K562 (cell line): Measurements from ENCODE around the gene UGP2. TPM values are rescaled to one million over a fixed set of nuclear protein-coding genes. Genes with fewer than 3 reads are reported as not detected.

Experiments
- ASH1L ChIP-seq: fragments of 450-650 bp; IDR thresholded peaks from 2 replicates; pipeline ENCODE4 v1.6.1; 2018; ENCODE audit warnings: borderline replicate concordance, mild to moderate bottlenecking, low read depth; ENCODE audit not compliant: partially characterized antibody
- BCOR ChIP-seq: fragments of 450-650 bp; IDR thresholded peaks from 2 replicates; pipeline ENCODE4 v1.6.1; 2016
- CBX2 ChIP-seq: fragments of 200-600 bp; sonication (generic); IDR thresholded peaks from one replicate; pipeline ENCODE4 v1.6.1; 2012; ENCODE audit warnings: mild to moderate bottlenecking, low read length, inconsistent platforms; ENCODE audit not compliant: insufficient read depth, poor library complexity, severe bottlenecking
- CCAR2 ChIP-seq: fragments of 200-400 bp; formaldehyde crosslinking; IDR thresholded peaks from 2 replicates; pipeline ENCODE4 v1.6.1; 2017; ENCODE audit warnings: mild to moderate bottlenecking, low read depth, low read length
- DPF2 ChIP-seq: fragments of 450-650 bp; IDR thresholded peaks from 2 replicates; pipeline ENCODE4 v1.6.1; 2016
- ETS1 ChIP-seq: conservative IDR thresholded peaks from 2 replicates; pipeline ENCODE4 v1.6.1; 2011; ENCODE audit warnings: low read depth, mild to moderate bottlenecking, low read length; ENCODE audit not compliant: control insufficient read depth
- FOS ChIP-seq: IDR thresholded peaks from 3 replicates; pipeline ENCODE4 v1.6.1; 2011; ENCODE audit not compliant: insufficient read length; ENCODE audit errors: extremely low read depth
- GATAD2A ChIP-seq: fragments of 450-650 bp; IDR thresholded peaks from 2 replicates; pipeline ENCODE4 v1.6.1; 2017
- HDAC2 ChIP-seq: fragments of 450-650 bp; IDR thresholded peaks from 2 replicates; pipeline ENCODE4 v1.6.1; 2016; ENCODE audit warnings: mild to moderate bottlenecking
- HDAC6 ChIP-seq: IDR thresholded peaks from 2 replicates; pipeline ENCODE4 v1.6.1; 2012; ENCODE audit warnings: low read depth, mild to moderate bottlenecking, control low read depth, inconsistent platforms, low read length, moderate library complexity
- HNRNPK ChIP-seq: fragments of 200-400 bp; formaldehyde crosslinking; IDR thresholded peaks from one replicate; pipeline ENCODE4 v1.6.1; 2018; ENCODE audit warnings: mild to moderate bottlenecking, low read depth, low read length; ENCODE audit not compliant: poor library complexity, severe bottlenecking
- HNRNPL ChIP-seq: fragments of 200-400 bp; formaldehyde crosslinking; IDR thresholded peaks from 2 replicates; pipeline ENCODE4 v1.6.1; 2017; ENCODE audit warnings: low read depth, mild to moderate bottlenecking, low read length
- JUND ChIP-seq, 2 experiments: IDR thresholded peaks; 2 replicates in 1 of 2; 3 replicates in 1 of 2; pipeline ENCODE4 v1.6.1; 2011; ENCODE audit warnings: borderline replicate concordance in 2 of 2, low read depth in 2 of 2, low read length in 2 of 2, improper control_type of control experiment in 1 of 2, missing biosample characterization in 1 of 2, missing genetic modification characterization in 1 of 2, missing genetic modification reagents in 1 of 2
- MNT ChIP-seq, 2 experiments: fragments of 450-650 bp; conservative IDR thresholded peaks; 2 replicates each; pipeline ENCODE4 v1.6.1; 2017; ENCODE audit warnings: mild to moderate bottlenecking in 2 of 2, moderate library complexity in 2 of 2
- MTA3 ChIP-seq: fragments of 450-650 bp; formaldehyde crosslinking; IDR thresholded peaks from 2 replicates; pipeline ENCODE4 v1.6.1; 2017; ENCODE audit warnings: mild to moderate bottlenecking, borderline replicate concordance
- MTF1 ChIP-seq: fragments of 250-450 bp; sonication (Bioruptor Pico); IDR thresholded peaks from 2 replicates; pipeline ENCODE4 v1.9.0; 2021; ENCODE audit warnings: moderate library complexity, mild to moderate bottlenecking, inconsistent platforms, borderline replicate concordance
- NEUROD1 ChIP-seq: fragments of 150-350 bp; IDR thresholded peaks from 2 replicates; pipeline ENCODE4 v1.6.1; 2014; ENCODE audit warnings: borderline replicate concordance, low read length, low read depth; ENCODE audit not compliant: partially characterized antibody
- OTX1 ChIP-seq: fragments of 450-650 bp; formaldehyde crosslinking; IDR thresholded peaks from 2 replicates; pipeline ENCODE4 v1.4.0; 2022; ENCODE audit warnings: mild to moderate bottlenecking
- POLR3A ChIP-seq: IDR thresholded peaks from 2 replicates; pipeline ENCODE4 v1.6.1; 2011; ENCODE audit warnings: borderline replicate concordance, mild to moderate bottlenecking, moderate library complexity; ENCODE audit not compliant: insufficient read length, insufficient read depth; ENCODE audit errors: extremely low read depth
- RAD21 ChIP-seq, 2 experiments: fragments of 250-450 bp in 1 of 2; fragments of 450-650 bp in 1 of 2; sonication (Bioruptor Pico) in 1 of 2; formaldehyde crosslinking in 1 of 2; IDR thresholded peaks in 1 of 2; conservative IDR thresholded peaks in 1 of 2; 2 replicates each; pipeline versions ENCODE4 v1.4.0 to v1.8.0; 2020 to 2022; ENCODE audit warnings: mild to moderate bottlenecking in 2 of 2, moderate library complexity in 1 of 2
- RBFOX2 ChIP-seq: fragments of 200-400 bp; formaldehyde crosslinking; IDR thresholded peaks from 2 replicates; pipeline ENCODE4 v1.6.1; 2017; ENCODE audit warnings: low read depth, mild to moderate bottlenecking, low read length, moderate library complexity
- RBM17 ChIP-seq: fragments of 200-400 bp; formaldehyde crosslinking; IDR thresholded peaks from 2 replicates; pipeline ENCODE4 v1.6.1; 2017; ENCODE audit warnings: low read depth, mild to moderate bottlenecking, low read length, borderline replicate concordance
- STAG1 ChIP-seq: sonication (generic); formaldehyde crosslinking; IDR thresholded peaks from 2 replicates; pipeline ENCODE4 v1.5.0; 2020; ENCODE audit warnings: missing genetic modification reagents, borderline replicate concordance
- ZBTB7A ChIP-seq: IDR thresholded peaks from 2 replicates; pipeline ENCODE4 v1.6.1; 2011; ENCODE audit warnings: low read depth, mild to moderate bottlenecking, low read length, moderate library complexity, borderline replicate concordance; ENCODE audit not compliant: control insufficient read depth
- ZFP36 ChIP-seq: fragments of 150-350 bp; IDR thresholded peaks from 2 replicates; pipeline ENCODE4 v1.6.1; 2018; ENCODE audit warnings: low read length, low read depth; ENCODE audit not compliant: partially characterized antibody
- ZNF3 ChIP-seq: fragments of 250-450 bp; sonication (Bioruptor Pico); IDR thresholded peaks from 2 replicates; pipeline ENCODE4 v1.5.0; 2021; ENCODE audit warnings: mild to moderate bottlenecking, moderate library complexity
- polyA plus RNA-seq, 8 experiments: library from polyadenylated mRNA; depleted of rRNA in 4 of 8; stranded (reverse) in 5 of 8; unstranded in 3 of 8; fragments of >200 nt; fragmentation: Nextera tagmentation in 2 of 8; fragmentation: Illumina TruSeq in 1 of 8; extraction: Ambion mirVana in 2 of 8; extraction: Trizol in 1 of 8; gene quantifications; 2 replicates each; pipeline versions ENCODE4 v1.2.1 to v1.2.3, GENCODE V29; 2011 to 2014; ENCODE audit warnings: inconsistent platforms in 1 of 8, missing spikeins in 1 of 8
- total RNA-seq, 7 experiments: library from RNA; depleted of rRNA in 6 of 7; stranded (reverse); fragments of >200 nt in 6 of 7; fragmentation: Illumina TruSeq in 2 of 7; extraction: Trizol in 2 of 7; gene quantifications; 2 replicates each; pipeline versions ENCODE4 v1.2.1 to v1.2.3, GENCODE V29; 2011 to 2021; ENCODE audit warnings: low replicate concordance in 1 of 7

Gene UGP2
- total and polyA plus RNA-seq, 9 of the 15 experiments (the other 6 are each of a cell fraction or from before 2014, with no cell fraction given), result 25.2 to 69.3 (median 58.9) TPM

DNA sequence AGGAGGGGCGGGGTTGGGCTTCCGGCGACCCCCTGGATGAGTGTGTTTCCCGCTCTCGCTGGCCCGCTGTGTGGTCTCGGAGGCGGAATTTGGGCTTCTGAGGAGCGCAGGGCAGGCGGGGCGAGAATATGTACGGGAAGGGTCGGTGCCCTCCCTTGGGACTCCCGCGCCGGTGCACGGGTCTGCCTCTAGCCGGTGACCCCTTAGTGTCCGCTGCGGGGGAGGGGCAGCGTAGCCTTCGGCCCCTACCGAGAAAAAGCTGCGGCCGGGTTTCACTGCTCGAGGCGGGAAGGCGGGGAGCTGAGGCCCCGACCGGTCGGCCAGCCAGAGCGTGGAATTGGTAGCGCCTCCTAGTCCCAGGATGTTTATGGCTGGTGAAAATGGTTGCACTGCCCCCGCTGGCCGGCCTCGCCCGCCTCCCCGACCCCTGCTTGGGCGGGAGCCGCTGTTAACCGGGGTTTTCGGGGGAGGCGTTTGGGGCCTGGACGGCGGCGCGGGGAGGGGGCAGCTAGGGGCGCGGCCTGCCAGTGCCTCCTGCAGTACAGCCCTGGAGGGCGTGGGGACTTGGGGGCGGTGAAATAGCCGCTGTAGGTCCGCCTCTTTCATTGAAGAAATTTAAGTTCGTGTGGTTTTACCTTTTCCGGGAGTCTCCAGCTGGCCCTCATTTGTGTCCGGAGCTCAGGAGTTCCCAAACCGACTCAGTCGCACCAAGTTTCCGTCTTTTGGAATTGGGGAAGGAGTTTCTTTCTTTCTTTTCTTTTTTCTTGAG lies at the start of gene UGP2 (continued):
- TF ChIP-seq MTF1 (no peak), JUND (IDR thresholded peaks at IDR 0.05; ENCODE audit: borderline replicate concordance, low read depth, low read length) (no peak), JUND (tag; IDR thresholded peaks at IDR 0.05; ENCODE audit: borderline replicate concordance, low read depth, low read length) (no peak), HNRNPK (no peak), POLR3A (no peak), ASH1L (no peak), GATAD2A (no peak; the same call in 1 of the 2 replicates), FOS (no peak), NEUROD1 (no peak), OTX1 (CRISPR knock-in tag) (no peak), STAG1 (CRISPR knock-in tag) (no peak), MNT (conservative IDR thresholded peaks at IDR 0.05) (peak; percentile 48 to 56; a peak in 3 of 4 replicates), RAD21 (CRISPR knock-in tag; conservative IDR thresholded peaks at IDR 0.05 in 1 of 2, IDR thresholded peaks at IDR 0.05 in 1 of 2) (0 out of 4 replicates have a peak, but pooled peaks of 1 of the 2 experiments have one; percentile 13), CCAR2 (no peak), MTA3 (0 out of 2 replicates have a peak, but pooled peaks have one; percentile 6), ETS1 (no peak; the same call in 1 of the 2 replicates), RBFOX2 (peak; percentile 89), ZFP36 (no peak), CBX2 (no peak), DPF2 (no peak), RBM17 (no peak), BCOR (no peak), HNRNPL (peak; percentile 47; the same call in 1 of the 2 replicates), ZNF3 (CRISPR knock-in tag) (no peak), HDAC2 (no peak), ZBTB7A (peak; percentile 92), HDAC6 (no peak)
